ENCODE data around the gene MYOT. TPM values are rescaled to one million over a fixed set of nuclear protein-coding genes. Genes with fewer than 3 reads are reported as not detected.

Gene MYOT
- total RNA-seq, 1 experiment from 2014 or later = not detected

DNA sequence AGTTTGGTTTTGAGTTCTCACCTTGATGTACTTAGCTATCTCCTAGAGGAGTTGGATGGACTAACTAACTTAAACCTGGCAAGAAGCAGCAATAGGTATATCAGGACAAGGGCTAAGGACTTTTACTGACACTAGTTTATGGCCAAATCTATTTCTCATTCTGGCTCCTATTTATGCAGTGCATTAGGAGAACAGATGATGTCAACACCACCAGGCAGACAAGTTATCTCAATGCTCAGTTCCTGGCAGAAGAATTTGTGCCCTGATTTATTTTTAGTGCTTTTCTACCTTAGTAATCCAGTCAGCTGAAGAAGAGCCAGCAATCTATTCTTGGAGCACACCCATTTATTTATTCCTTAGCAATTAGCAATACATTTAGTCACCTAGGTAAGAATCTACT is 30.7 kb upstream of the MYOT start:
- Histone ChIP-seq H3K27me3 (ENCODE audit: insufficient read depth, low read length) (no peaks in the 10 kb centered on the region), H3K9ac (ENCODE audit: extremely low read depth, insufficient read length, low read length) (no peak overlapping the region), H2BK20ac (ENCODE audit: low read depth, low read length, poor library complexity, severe bottlenecking) (no peak overlapping the region), H3T11ph (ENCODE audit: low read length) (no peak overlapping the region), H4K91ac (ENCODE audit: insufficient read length, low read depth, low read length) (no peak overlapping the region), H3K56ac (ENCODE audit: insufficient read length, low read depth, low read length) (no peak overlapping the region), H3K27ac (ENCODE audit: insufficient read length, low read depth, low read length) (no peak overlapping the region), H3K23me2 (ENCODE audit: insufficient read length, low read depth, low read length, poor library complexity, severe bottlenecking) (no peaks in the 10 kb centered on the region), H2BK12ac (ENCODE audit: insufficient read length, low read depth, low read length) (no peak overlapping the region), H3K4me1 (ENCODE audit: insufficient read depth, low read length) (no peaks in the 10 kb centered on the region; the same call in 1 of the 2 replicates), H4K8ac (replicated peaks; ENCODE audit: insufficient read length, low read depth, low read length) (no peak overlapping the region), H3K79me2 (ENCODE audit: insufficient read depth, low read length) (no peaks in the 10 kb centered on the region), H4K5ac (ENCODE audit: insufficient read length, low read depth, low read length) (no peak overlapping the region), H2BK120ac (ENCODE audit: low read depth, low read length, poor library complexity, severe bottlenecking) (no peak overlapping the region), H3K18ac (ENCODE audit: insufficient read length, low read depth, low read length) (no peak overlapping the region), H3K4me2 (ENCODE audit: insufficient read depth, insufficient read length, low read length) (no peak overlapping the region), H2BK5ac (ENCODE audit: insufficient read length, low read length) (no peak overlapping the region), H2BK15ac (ENCODE audit: low read depth, low read length) (no peak overlapping the region), H3K79me1 (ENCODE audit: insufficient read depth, low read depth, low read length, poor library complexity, severe bottlenecking) (no peaks in the 10 kb centered on the region), H3K14ac (ENCODE audit: insufficient read depth, low read length) (no peak overlapping the region), H3K4ac (ENCODE audit: low read depth, low read length) (no peak overlapping the region), H2AFZ (ENCODE audit: low read length) (no peak overlapping the region), H3K9me3 (ENCODE audit: control insufficient read depth, low read depth, low read length) (no peaks in the 10 kb centered on the region), H4K20me1 (ENCODE audit: control insufficient read depth, insufficient read depth, insufficient read length) (no peaks in the 10 kb centered on the region), H3K23ac (ENCODE audit: insufficient read length, low read depth, low read length) (no peak overlapping the region), H2AK5ac (ENCODE audit: insufficient read length, low read length) (no peak overlapping the region)
- DNase-seq = no peak
- Mint-ChIP-seq H3K27ac (no peak overlapping the region), H3K9me3 (no peaks in the 10 kb centered on the region), H3K4me1 (peaks cover 24 to 29% of the 10 kb centered on the region in 2 experiments), H3K4me3 (no peak overlapping the region), H3K27me3 (ENCODE audit: low read depth) (no peaks in the 10 kb centered on the region), H3K36me3 (ENCODE audit: insufficient read depth in 1 of 3, low read depth in 3 of 3) (no peaks in the 10 kb centered on the region)
- TF ChIP-seq, protein P1, sequence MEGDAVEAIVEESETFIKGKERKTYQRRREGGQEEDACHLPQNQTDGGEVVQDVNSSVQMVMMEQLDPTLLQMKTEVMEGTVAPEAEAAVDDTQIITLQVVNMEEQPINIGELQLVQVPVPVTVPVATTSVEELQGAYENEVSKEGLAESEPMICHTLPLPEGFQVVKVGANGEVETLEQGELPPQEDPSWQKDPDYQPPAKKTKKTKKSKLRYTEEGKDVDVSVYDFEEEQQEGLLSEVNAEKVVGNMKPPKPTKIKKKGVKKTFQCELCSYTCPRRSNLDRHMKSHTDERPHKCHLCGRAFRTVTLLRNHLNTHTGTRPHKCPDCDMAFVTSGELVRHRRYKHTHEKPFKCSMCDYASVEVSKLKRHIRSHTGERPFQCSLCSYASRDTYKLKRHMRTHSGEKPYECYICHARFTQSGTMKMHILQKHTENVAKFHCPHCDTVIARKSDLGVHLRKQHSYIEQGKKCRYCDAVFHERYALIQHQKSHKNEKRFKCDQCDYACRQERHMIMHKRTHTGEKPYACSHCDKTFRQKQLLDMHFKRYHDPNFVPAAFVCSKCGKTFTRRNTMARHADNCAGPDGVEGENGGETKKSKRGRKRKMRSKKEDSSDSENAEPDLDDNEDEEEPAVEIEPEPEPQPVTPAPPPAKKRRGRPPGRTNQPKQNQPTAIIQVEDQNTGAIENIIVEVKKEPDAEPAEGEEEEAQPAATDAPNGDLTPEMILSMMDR (conservative IDR thresholded peaks at IDR 0.05) = no peak

All from H9 (cell line).